ENCODE measurements around the gene MUL1.
A peak's percentile ranks its signal among the peaks of the same experiment; 100 is the strongest.
"Not testable (repeated sequence)": the region's sequence is repeated elsewhere in the genome, so short reads cannot be mapped to it uniquely, and the experiment has no call there.

Gene MUL1

GRCh38 chr1:20505488-20505887, 2.5 kb downstream of the MUL1 start:
- no peak overlapping the region for H3K9ac ChIP-seq (ENCODE audit: low read depth, low read length)
- no peak overlapping the region for H3K4me3 ChIP-seq (ENCODE audit: low read length)
- H3K36me3 ChIP-seq (ENCODE audit: insufficient read depth, low read length), result peaks cover 31% of the 10 kb centered on the region

GRCh38 chr1:20500716-20501115, 7.2 kb downstream of the MUL1 start:
- Histone ChIP-seq H3K4me3 (ENCODE audit: low read length) (no peak overlapping the region), H3K36me3 (ENCODE audit: insufficient read depth, low read length) (peaks cover 53% of the 10 kb centered on the region), H3K9ac (ENCODE audit: low read depth, low read length) (no peak overlapping the region), H3K9me3 (replicated peaks; ENCODE audit: low read length) (no peaks in the 10 kb centered on the region), H3K4me1 (ENCODE audit: control insufficient read depth, insufficient read depth, low read length) (peaks cover 15% of the 10 kb centered on the region), H3K27me3 (ENCODE audit: control insufficient read depth, insufficient read depth, low read length) (no peaks in the 10 kb centered on the region), H3K4me2 (ENCODE audit: low read length) (no peak overlapping the region)

More at GRCh38 chr1:20505488-20505887, 2.5 kb downstream of the MUL1 start:
- Histone ChIP-seq H3K4me1 (ENCODE audit: control insufficient read depth, insufficient read depth, low read length) (peaks cover 9% of the 10 kb centered on the region), H3K4me2 (ENCODE audit: low read length) (no peak overlapping the region), H3K27me3 (ENCODE audit: control insufficient read depth, insufficient read depth, low read length) (no peaks in the 10 kb centered on the region), H3K9me3 (replicated peaks; ENCODE audit: low read length) (no peaks in the 10 kb centered on the region)

GRCh38 chr1:20499718-20500117, 8.2 kb downstream of the MUL1 start:
- Histone ChIP-seq H3K27me3 (ENCODE audit: control insufficient read depth, insufficient read depth, low read length) (no peaks in the 10 kb centered on the region), H3K4me3 (ENCODE audit: low read length) (no peak overlapping the region), H3K36me3 (ENCODE audit: insufficient read depth, low read length) (peaks cover 47% of the 10 kb centered on the region), H3K4me1 (ENCODE audit: control insufficient read depth, insufficient read depth, low read length) (peaks cover 22% of the 10 kb centered on the region), H3K4me2 (ENCODE audit: low read length) (no peak overlapping the region), H3K9ac (ENCODE audit: low read depth, low read length) (no peak overlapping the region), H3K9me3 (replicated peaks; ENCODE audit: low read length) (no peaks in the 10 kb centered on the region)

- H3K36me3 ChIP-seq (ENCODE audit: insufficient read depth, low read length), result peaks cover 47% of the 10 kb centered on the region
- H3K4me1 ChIP-seq (ENCODE audit: control insufficient read depth, insufficient read depth, low read length), result peaks cover 27% of the 10 kb centered on the region
- no peaks in the 10 kb centered on the region for H3K9me3 ChIP-seq (replicated peaks; ENCODE audit: low read length)
- no peak overlapping the region for H3K9ac ChIP-seq (ENCODE audit: low read depth, low read length)
- no peak overlapping the region for H3K4me3 ChIP-seq (ENCODE audit: low read length)
- no peak overlapping the region for H3K4me2 ChIP-seq (ENCODE audit: low read length)
- H3K27me3 ChIP-seq (ENCODE audit: control insufficient read depth, insufficient read depth, low read length), result no peaks in the 10 kb centered on the region
Measured at GRCh38 chr1:20499105-20499504, 8.8 kb downstream of the MUL1 start.

GRCh38 chr1:20498116-20498515, 9.8 kb downstream of the MUL1 start:
- no peak overlapping the region for H3K4me2 ChIP-seq (ENCODE audit: low read length)
- H3K9ac ChIP-seq (ENCODE audit: low read depth, low read length), result no peak overlapping the region
- H3K4me1 ChIP-seq (ENCODE audit: control insufficient read depth, insufficient read depth, low read length), result peaks cover 30% of the 10 kb centered on the region
- H3K27me3 ChIP-seq (ENCODE audit: control insufficient read depth, insufficient read depth, low read length), result no peaks in the 10 kb centered on the region
- no peaks in the 10 kb centered on the region for H3K9me3 ChIP-seq (replicated peaks; ENCODE audit: low read length)
- no peak overlapping the region for H3K4me3 ChIP-seq (ENCODE audit: low read length)
- peaks cover 43% of the 10 kb centered on the region for H3K36me3 ChIP-seq (ENCODE audit: insufficient read depth, low read length)

GRCh38 chr1:20497506-20497905, 10.4 kb downstream of the MUL1 start:
- H3K27me3 ChIP-seq (ENCODE audit: control insufficient read depth, insufficient read depth, low read length), result no peaks in the 10 kb centered on the region
- no peak overlapping the region for H3K9ac ChIP-seq (ENCODE audit: low read depth, low read length)
- peaks cover 30% of the 10 kb centered on the region for H3K4me1 ChIP-seq (ENCODE audit: control insufficient read depth, insufficient read depth, low read length)
- no peak overlapping the region for H3K4me3 ChIP-seq (ENCODE audit: low read length)
- H3K9me3 ChIP-seq (replicated peaks; ENCODE audit: low read length), result no peaks in the 10 kb centered on the region
- no peak overlapping the region for H3K4me2 ChIP-seq (ENCODE audit: low read length)
- peaks cover 41% of the 10 kb centered on the region for H3K36me3 ChIP-seq (ENCODE audit: insufficient read depth, low read length)

GRCh38 chr1:20496725-20497383, 11.1 kb downstream of the MUL1 start:
- H3K4me1 ChIP-seq (ENCODE audit: control insufficient read depth, insufficient read depth, low read length), result peaks cover 30% of the 10 kb centered on the region
- not testable (repeated sequence) for H3K9ac ChIP-seq (ENCODE audit: low read depth, low read length)

GRCh38 chr1:20496241-20496661, 11.7 kb downstream of the MUL1 start:
- Histone ChIP-seq H3K27me3 (ENCODE audit: control insufficient read depth, insufficient read depth, low read length) (no peaks in the 10 kb centered on the region), H3K9me3 (replicated peaks; ENCODE audit: low read length) (no peaks in the 10 kb centered on the region), H3K4me1 (ENCODE audit: control insufficient read depth, insufficient read depth, low read length) (peaks cover 30% of the 10 kb centered on the region), H3K4me2 (ENCODE audit: low read length) (peak overlapping the region; percentile 45), H3K4me3 (ENCODE audit: low read length) (no peak overlapping the region), H3K9ac (ENCODE audit: low read depth, low read length) (no peak overlapping the region), H3K36me3 (ENCODE audit: insufficient read depth, low read length) (peaks cover 31% of the 10 kb centered on the region)

More at GRCh38 chr1:20496725-20497383, 11.1 kb downstream of the MUL1 start:
- H3K36me3 ChIP-seq (ENCODE audit: insufficient read depth, low read length), result peaks cover 37% of the 10 kb centered on the region
- not testable (repeated sequence) for H3K4me3 ChIP-seq (ENCODE audit: low read length); H3K9me3 ChIP-seq (replicated peaks; ENCODE audit: low read length); H3K27me3 ChIP-seq (ENCODE audit: control insufficient read depth, insufficient read depth, low read length); H3K4me2 ChIP-seq (ENCODE audit: low read length)

- Histone ChIP-seq H3K27me3 (ENCODE audit: control insufficient read depth, insufficient read depth, low read length) (no peaks in the 10 kb centered on the region), H3K4me2 (ENCODE audit: low read length) (peak overlapping the region; percentile 45), H3K36me3 (ENCODE audit: insufficient read depth, low read length) (peaks cover 25% of the 10 kb centered on the region), H3K9me3 (replicated peaks; ENCODE audit: low read length) (no peaks in the 10 kb centered on the region), H3K4me1 (ENCODE audit: control insufficient read depth, insufficient read depth, low read length) (peaks cover 30% of the 10 kb centered on the region), H3K9ac (ENCODE audit: low read depth, low read length) (peak overlapping the region; percentile 24), H3K4me3 (ENCODE audit: low read length) (no peak overlapping the region)
Measured at GRCh38 chr1:20495661-20496060, 12.3 kb downstream of the MUL1 start.

- H3K36me3 ChIP-seq (ENCODE audit: insufficient read depth, low read length), result peaks cover 16% of the 10 kb centered on the region
- peak overlapping the region; percentile 71 for H3K4me2 ChIP-seq (ENCODE audit: low read length)
- H3K27me3 ChIP-seq (ENCODE audit: control insufficient read depth, insufficient read depth, low read length), result no peaks in the 10 kb centered on the region
- H3K4me3 ChIP-seq (ENCODE audit: low read length), result peak overlapping the region; percentile 32
- no peaks in the 10 kb centered on the region for H3K9me3 ChIP-seq (replicated peaks; ENCODE audit: low read length)
- H3K9ac ChIP-seq (ENCODE audit: low read depth, low read length), result peak overlapping the region; percentile 67
- peaks cover 30% of the 10 kb centered on the region for H3K4me1 ChIP-seq (ENCODE audit: control insufficient read depth, insufficient read depth, low read length)
Measured at GRCh38 chr1:20494609-20495311, 13.2 kb downstream of the MUL1 start.

GRCh38 chr1:20493839-20494608, 13.9 kb downstream of the MUL1 start:
- Histone ChIP-seq H3K36me3 (ENCODE audit: insufficient read depth, low read length) (peaks cover 9% of the 10 kb centered on the region), H3K27me3 (ENCODE audit: control insufficient read depth, insufficient read depth, low read length) (no peaks in the 10 kb centered on the region), H3K4me2 (ENCODE audit: low read length) (peak overlapping the region; percentile 71), H3K4me1 (ENCODE audit: control insufficient read depth, insufficient read depth, low read length) (peaks cover 30% of the 10 kb centered on the region), H3K9ac (ENCODE audit: low read depth, low read length) (peak overlapping the region; percentile 67), H3K4me3 (ENCODE audit: low read length) (peak overlapping the region; percentile 43), H3K9me3 (replicated peaks; ENCODE audit: low read length) (no peaks in the 10 kb centered on the region)

All from skeletal muscle satellite cell (primary cell).